Kidney glomerular epithelial cell (primary cell): ENCODE data around the gene DVL1.
"Not testable (repeated sequence)": the region's sequence is repeated elsewhere in the genome, so short reads cannot be mapped to it uniquely, and the experiment has no call there.

Experiments used
- DNase-seq: peaks from one replicate; lab custom pipeline; 2025; lab: John Stamatoyannopoulos, UW

The DVL1 gene

DNA sequence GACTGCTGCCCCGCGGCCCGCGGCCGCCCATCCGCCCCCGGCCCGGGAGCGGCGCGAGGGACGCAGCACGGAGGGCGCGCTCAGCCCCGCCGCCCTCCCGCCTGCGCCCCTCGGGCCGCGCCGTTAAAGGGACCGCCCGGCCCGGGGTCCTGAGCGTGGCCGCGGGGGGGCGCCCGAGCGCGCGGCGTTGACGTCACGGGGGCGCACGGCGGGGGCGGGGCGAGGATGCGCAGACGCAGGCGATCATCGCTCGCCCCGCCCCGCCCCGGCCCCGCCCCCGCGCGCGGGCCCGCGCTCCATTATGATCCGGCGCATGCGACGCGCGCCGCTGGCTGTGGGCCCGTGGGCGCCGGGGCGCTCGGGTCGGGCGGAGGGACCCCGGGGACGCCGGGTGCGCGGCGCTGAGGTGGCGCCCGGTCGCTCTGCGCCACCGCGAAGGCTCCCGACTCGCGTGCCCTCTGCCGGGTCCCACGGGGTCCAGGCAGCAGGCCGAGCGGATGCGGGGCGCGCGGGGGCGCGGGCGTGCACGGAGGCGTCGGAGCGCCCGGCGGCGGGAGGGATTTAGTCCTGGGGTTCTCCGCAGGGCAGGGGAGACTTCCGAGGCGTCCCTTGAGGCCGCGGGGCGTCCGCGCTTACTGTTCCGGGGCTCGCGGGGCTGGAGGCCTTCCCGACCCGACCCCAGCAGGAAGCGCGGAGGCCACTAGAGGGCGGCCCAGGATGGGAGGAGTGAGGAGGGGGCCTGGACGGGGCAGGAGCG lies at the start of gene DVL1:
DVL1 (minus strand) TSS at position 163 of the 757 bp plus-strand sequence. CDS start 353 bp downstream, outside the sequence.
- DNase-seq: peak; percentile 18

DNA sequence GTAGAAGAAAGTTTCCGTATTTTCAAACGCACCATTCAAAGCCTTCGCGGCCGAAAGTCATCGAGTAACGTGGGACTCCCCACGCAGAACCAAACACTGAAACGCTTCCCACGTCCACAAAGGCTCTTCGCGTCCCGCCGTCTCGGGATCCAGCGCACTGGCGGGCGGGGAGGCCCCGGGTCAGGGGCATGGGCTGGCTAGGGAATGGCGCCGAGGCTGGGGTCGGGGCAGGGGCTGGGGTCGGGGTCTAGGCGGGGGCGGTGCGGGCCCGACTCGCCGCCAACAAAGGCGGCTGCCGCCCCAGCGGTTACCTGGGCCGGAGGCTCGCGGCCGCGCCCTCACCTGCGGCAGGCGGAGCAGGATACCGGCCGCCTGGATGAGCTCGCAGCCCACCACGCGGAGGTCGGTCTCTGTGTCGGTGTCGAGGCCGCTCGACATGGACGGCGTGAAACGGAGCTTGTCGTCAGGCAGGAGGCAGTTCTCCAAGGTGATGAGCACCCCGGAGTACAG lies 49.5 kb upstream of the DVL1 start:
- no peak for DNase-seq

DNA sequence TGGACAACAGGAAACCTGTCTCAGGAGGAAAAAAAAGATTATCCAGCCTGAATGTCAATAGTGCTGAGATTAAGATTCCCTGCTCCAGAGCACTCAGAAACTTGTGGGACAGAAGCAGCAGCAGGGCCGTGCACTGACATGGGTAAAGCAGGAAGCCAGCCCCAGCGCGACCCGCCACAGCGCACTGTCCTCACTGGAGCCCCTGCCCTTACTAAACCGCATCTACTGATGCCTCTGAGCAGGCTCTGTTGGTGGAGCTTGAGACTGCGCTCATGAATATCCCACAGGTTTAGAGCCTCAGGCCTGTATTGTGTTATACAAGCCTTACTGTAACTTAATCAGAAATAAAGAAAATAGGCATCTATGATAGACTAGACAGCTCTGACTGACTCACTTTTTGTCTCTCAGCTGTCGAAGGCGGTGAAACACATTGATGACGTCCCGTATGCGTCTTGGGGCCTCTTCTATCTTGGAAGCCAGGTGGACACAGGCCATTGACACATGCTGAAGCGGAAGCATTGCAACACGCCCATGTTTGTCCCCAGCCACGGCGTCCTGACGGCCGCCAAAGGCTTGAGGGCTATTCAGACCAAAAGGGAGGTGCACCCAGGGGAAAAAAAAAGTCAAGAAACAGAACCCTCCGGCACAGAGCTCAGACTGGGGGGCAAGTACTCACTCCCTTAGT lies 48.8 kb upstream of the DVL1 start:
- no peak for DNase-seq

GRCh38 chr1:1395166-1395565 lies 45.9 kb upstream of the DVL1 start:
- no peak for DNase-seq

DNA sequence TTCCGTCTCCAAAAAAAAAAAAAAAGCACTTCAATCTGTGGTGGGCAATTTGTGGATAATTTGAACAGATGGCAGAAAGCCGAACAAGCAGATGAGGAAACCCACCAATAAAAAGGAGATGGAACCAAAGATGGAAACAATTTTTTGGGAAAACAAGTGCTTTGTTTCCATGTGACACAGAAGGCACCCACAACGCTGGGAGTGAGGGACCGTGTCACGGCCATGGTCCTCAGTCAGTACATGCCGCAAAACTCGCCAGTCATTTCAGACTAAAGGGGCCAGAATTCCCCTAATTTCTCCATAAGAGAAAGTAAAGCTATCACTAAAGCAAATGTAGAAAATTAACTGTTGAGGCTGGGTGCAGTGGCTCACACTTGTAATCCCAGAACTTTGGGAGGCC lies 44.9 kb upstream of the DVL1 start:
- DNase-seq: no peak

DNA sequence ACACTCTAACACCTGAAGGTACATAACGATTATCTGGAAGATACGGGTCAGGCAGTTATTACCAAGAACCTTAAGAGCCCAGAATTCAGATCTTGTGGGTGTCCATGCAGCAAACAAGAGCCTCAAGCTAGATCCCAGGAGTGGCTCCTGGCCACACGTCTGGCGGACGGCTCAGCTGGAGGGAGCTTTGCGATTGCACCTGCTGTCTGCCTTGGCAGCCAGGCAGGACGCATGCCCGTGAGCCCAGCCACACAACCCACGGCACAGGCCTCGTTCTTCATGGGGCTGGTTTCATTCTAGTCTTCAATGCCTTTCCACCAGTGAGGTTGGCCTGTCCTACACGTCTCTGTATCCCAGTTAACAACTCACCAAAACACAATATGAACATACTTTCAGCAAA lies 44.2 kb upstream of the DVL1 start:
- no peak for DNase-seq

GRCh38 chr1:1393014-1393413 lies 43.8 kb upstream of the DVL1 start:
- DNase-seq: no peak

DNA sequence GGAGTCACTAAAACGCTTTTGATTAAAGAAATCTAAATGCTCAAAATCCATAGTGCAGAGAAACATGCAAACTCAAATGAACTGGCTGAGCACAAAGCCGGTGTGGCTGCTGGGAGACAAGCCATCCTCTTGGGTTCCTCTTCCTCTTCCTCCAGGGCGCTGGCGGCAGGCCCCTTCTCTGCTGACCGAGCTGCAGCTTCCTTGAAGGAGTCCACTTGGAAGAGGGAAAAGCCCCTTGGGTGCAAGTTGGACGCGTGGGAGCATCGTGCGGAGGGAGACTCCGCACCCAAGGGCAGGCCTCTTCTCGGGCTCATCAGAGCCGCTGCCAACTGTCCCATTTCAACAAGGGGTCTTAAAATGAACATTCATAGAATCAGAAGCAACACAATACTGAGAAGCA lies 42.0 kb upstream of the DVL1 start:
- DNase-seq: no peak

DNA sequence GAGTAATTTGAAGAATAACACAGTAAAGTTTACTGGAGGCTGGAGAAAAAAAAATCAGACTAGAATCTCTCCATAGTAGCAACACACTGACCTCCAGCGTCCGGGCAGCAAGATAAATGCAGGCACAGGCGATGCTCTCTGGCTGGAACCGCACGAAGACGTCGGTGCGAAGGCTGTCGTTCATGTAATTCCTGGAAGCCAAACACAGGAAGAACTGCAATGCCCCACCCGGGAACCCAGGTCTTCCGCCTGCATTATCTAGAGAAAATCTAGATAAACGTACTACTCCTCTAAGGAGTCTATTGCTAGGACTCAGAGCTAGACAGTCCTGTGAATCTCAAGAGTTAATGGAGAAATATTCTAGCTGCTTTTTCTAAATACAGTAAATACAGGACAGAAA lies 41.5 kb upstream of the DVL1 start:
- DNase-seq: no peak

GRCh38 chr1:1388078-1388472 lies 38.9 kb upstream of the DVL1 start:
- no peak for DNase-seq

- DNase-seq: no peak
These were observed 38.2 kb upstream of the DVL1 start for GRCh38 chr1:1387098-1388077.

DNA sequence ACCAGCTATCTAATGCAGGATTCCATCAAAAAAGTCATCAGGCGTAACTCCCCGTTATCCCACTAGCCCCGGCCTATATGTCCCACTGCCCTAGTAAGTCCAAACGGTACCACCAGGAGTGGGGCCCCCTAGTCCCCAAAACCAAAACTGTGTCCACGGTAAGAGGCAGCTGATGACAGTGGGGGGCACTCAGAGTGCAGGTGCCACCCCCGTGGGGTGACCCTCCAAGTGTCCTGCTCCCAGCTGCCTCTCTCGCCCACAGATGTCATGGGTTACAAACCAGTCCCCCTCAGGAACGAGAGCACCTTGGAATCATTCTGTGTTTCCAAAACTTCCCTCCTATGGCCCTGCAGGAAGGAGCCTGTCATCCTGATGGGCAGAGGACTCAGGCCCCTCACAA lies 36.7 kb upstream of the DVL1 start:
- DNase-seq: no peak

DNA sequence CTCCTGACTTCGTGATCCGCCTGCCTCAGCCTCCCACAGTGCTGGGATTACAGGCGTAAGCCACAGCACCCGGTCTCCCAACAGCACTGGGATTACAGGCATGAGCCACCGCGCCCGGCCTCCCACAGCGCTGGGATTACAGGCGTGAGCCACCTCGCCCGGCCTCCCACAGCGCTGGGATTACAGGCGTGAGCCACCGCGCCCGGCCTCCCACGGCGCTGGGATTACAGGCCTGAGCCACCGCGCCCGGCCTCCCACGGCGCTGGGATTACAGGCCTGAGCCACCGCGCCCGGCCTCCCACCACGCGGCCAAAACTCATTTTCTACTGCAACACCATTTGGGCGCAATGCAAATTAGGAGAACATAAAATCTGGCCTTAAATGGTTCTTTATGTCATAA lies 36.1 kb upstream of the DVL1 start:
- not testable (repeated sequence) for DNase-seq

DNA sequence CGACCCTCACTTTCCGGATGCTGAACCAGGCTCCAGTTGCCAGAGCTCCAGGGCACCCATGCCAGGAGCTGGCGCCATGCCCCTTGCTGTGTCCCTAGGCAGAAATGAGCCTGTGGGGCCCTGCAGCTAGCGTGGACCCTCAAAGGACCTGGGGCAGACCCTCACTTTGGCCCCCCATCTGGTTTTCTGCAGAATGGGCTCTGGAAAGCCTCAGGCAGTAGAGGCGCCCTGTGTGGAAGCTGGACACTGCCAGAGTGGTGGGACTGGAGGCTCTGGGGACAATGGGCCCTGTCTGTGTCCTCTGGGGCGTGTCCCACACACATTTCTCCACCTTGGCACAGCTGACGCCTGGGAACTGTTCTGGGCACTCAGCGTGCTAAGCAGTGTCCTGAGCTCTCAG lies 32.1 kb upstream of the DVL1 start:
- DNase-seq: no peak

DNA sequence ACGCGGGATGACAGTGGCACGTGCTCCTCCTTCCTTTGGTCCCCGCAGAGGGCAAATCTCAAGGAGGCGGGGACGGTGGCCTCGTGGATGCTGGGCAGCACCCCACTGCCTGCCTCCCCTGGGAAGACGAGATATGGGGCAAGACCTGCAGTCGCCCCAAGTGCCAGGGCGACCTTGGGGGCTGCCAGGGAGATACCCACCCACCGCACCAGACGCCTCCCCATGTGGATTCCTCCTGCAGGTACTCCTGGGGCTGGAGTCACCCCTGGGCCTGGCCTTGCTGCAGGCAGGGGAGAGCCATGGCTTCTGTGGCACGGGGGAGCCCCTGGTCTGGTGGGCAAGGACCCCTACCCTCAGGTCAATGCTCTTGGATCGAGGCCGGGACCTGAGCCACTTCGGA lies 31.6 kb upstream of the DVL1 start:
- no peak for DNase-seq

- no peak for DNase-seq
These were observed 28.5 kb upstream of the DVL1 start for GRCh38 chr1:1377540-1378205.

DNA sequence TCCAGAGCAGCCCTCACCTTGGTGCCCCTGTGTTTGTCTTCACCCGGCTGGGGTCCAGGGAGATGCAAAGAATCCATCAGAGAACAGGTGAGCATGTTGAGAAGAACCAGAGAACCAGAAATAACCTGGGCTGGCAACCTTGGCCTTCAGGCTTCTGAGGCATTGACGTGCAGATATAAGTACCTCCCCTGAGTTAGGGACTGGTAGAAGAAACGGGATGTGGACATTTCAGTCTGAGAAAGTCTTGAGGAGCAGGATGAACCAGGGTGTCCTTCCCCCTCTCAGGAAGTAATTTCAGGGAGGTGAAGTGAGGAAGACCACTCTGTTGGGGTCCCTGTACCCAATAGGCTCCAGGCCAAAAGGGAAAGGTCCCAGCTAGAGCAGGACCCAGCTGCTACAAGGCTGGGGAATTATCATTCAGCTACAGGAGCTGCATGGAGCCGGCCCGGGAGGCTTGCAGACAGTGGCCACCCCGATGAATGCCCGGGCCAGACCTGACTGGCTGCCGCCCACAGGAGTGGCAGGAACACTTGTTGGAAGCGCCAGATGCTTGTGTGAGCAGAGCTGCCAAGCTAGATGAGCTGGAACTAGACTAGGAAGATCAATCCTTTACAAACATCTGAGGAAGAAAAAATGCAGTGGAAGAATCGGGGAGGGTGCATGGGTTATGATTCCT lies 27.5 kb upstream of the DVL1 start:
- no peak for DNase-seq

GRCh38 chr1:1374929-1375662 lies 25.9 kb upstream of the DVL1 start, which contains the start of gene AURKAIP1:
AURKAIP1 (minus strand) TSS chr1:1375207; CDS start chr1:1374756, 451 bp downstream.
- peak; percentile 99 for DNase-seq

DNA sequence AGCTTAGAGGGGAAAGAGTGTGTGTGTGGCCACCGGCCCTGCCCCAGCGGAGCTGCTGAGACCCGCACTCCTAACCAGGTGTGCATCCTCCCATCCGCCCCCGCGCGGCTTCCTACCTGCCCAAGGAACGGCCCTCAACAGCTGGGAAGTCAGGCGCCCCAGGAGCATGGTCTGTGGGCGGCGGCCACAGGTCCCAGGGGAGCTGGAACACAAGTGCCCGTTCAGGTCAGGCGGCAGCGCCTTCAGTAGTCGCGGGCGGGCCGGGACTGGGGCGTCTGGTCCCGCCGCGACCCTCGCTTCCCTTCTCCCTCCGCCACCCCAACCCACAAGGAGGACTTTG lies 25.3 kb upstream of the DVL1 start:
- no peak for DNase-seq

GRCh38 chr1:1373815-1374588 lies 24.8 kb upstream of the DVL1 start:
- DNase-seq: no peak
